HS-27A (cell line): ENCODE measurements around the gene CELA3B.
"Not testable (repeated sequence)": the region's sequence is repeated elsewhere in the genome, so short reads cannot be mapped to it uniquely, and the experiment has no call there.

Source experiments
- DNase-seq: peaks from one replicate; pipeline ENCODE4 v3.0.0-alpha.2; 2012; ENCODE audit warnings: low read depth, missing footprints

Gene CELA3B, protein sequence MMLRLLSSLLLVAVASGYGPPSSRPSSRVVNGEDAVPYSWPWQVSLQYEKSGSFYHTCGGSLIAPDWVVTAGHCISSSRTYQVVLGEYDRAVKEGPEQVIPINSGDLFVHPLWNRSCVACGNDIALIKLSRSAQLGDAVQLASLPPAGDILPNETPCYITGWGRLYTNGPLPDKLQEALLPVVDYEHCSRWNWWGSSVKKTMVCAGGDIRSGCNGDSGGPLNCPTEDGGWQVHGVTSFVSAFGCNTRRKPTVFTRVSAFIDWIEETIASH

DNA sequence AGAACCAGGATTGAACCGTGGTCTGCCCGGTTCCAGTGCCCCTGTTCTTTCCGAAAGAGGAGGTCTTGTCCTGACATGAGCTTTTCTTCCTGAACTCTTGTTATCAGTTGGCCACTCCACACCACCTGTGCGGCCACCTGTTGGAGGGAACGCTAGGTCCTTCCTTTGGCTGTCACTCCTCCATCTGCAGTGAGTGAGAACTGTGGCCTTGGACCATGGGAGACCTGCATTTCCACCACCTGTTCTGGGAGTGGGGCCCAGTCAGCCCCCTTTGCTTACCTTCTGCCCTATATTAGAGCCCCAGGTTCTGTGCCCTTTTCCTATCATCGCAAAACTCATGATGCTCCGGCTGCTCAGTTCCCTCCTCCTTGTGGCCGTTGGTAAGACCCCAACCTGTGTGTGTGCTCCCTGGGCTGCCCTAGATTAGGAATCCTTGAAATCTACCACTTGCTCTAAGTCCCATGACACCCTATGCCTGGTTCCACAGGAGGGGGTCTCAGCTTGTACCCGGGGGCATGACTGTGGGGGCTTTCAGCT lies at the start of gene CELA3B:
Gene CELA3B, plus strand, starts transcription at position 320 of the 537 bp plus-strand sequence. Its CDS starts 18 bp downstream, at position 338.
- DNase-seq = not testable (repeated sequence)

DNA sequence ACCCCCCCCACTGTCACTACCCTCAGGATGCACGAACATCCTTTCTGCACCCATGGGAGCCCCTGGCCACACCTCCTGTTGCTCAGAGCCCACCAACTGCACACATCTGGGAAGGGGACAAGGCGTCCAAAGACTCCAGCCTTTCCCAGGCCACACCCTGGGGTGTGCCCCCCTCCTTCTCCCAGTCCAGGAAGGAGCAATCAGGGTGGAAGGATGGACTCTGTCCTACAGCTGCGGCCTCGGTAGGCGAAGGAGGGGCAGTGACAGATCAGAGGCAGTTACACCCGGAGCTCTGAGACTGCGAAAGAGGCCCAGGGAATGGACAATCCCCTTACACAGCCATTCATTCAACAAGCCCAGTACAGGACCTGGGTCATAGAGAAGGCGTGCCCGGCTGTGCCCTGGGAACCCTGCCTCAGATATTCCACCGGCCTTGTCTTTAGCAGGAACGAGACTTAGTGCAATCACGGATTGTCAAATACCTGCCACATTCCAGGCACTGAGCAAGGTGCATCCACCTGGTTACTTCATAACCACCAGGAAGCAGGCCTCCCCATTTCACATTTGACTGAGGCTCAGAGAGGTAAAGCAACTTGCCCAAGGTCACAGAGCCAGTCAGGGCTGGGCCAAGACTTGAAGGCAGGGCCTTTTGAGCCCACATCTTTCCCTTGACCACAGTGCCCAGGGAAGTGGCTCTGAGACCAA lies 49.1 kb upstream of the CELA3B start:
- no peak for DNase-seq

DNA sequence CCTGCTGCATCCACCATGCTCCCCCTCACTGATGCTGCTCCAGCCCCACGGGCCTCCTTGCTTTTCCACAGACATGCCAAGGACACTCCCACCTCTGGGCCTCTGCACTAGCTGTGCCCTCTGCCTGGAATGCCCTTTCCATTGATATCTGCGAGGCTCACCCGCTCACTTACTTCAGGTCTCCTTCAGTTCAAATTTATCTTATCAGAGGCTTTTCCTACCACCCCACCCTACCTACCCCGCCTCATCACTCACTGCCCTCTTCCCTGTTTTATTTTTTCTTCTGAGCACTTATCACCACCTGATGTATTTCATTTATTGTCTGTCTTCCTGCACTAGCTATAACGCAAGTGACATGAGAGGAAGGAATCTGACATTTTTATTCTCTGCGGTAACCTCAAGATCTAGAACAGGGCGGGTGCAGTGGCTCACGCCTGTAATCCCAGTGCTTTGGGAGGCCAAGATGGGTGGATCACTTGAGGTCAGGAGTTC lies 46.7 kb upstream of the CELA3B start:
- no peak for DNase-seq

DNA sequence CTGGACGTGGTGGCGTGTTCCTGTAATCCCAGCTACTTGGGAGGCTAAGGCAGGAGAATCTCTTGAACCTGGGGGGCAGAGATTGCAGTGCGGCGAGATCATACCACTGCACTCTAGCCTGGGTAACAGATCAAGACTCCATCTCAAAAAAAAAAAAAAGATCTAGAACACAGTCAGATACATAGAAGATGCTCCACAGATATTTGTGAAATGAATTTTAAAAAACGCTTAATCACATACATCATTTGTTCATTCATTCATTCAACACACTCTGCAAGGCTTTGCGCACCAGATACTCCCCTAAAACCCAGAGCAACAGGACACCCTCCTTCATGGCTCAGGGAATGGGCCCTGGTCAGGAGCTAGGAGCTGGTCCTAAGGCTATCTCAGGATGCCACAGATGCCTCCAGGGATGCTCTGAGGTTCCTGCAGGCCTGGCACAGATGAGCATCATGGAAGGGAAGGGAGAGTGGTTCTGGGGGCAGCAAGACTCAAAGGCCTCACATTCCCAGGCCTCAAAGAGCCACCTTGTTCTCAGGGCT lies 46.1 kb upstream of the CELA3B start:
- no peak for DNase-seq

DNA sequence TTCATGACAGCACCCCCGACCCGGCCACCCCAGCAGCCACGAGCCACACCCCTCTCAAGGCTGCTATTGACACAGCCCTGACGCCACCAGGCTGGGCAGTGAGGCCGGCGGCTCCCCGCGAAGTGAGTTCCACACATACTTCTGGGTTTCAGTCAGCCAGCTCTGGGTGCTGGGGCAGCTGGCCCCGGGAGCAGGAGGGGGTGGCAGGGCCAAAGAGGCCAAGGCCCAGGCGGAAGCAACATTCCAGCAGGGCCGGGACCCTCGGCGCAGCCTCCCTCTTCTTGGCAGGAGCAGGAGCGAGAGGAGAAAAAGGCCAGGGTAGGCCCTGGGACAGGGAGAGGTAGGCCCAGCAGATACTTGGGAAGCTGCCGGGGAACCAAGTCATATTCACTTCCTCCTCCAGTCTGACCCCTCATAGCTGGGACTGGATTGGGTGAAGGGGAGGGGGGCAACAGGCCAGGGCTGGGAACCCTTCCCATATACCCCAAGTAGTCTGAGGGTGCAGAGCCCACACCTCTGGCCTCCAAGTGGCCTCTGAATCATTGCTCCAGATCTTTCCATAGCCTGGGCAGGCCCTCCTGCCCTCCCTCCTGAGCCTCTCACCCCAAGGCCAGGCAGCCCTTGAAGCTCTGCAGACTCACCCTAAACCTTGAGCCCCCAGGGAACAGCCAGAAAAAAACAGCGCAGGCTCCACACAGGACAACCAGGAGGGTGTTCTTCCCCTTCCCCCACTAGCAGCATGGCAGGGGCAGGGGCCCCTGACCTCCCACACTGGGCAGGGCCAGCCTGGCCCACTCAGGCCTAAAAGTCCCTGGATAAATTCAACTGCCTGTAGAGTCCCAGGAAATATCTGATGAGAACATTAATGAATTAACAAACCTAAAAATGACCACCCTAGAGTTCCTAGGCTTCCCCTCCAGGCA lies 45.4 kb upstream of the CELA3B start:
- DNase-seq = peak; percentile 94

DNA sequence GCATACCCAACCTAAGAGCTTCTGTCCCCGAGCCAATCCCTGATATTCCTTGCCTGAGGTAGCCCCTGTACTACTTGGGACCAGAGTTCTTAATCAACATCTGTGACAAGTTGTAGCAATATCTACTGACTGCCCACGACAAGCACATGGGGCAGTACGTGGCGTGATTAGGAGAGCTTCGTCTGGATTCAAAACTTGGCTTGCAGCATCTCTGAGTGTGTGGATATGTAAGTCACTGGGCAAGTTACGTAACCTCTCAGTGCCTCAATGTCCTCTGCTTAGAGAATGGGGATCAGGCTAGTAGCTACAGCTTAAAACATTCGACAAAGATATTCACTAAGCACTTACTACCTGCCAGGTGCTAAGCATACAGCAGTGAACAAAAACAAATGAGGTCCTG lies 44.7 kb upstream of the CELA3B start:
- no peak for DNase-seq

DNA sequence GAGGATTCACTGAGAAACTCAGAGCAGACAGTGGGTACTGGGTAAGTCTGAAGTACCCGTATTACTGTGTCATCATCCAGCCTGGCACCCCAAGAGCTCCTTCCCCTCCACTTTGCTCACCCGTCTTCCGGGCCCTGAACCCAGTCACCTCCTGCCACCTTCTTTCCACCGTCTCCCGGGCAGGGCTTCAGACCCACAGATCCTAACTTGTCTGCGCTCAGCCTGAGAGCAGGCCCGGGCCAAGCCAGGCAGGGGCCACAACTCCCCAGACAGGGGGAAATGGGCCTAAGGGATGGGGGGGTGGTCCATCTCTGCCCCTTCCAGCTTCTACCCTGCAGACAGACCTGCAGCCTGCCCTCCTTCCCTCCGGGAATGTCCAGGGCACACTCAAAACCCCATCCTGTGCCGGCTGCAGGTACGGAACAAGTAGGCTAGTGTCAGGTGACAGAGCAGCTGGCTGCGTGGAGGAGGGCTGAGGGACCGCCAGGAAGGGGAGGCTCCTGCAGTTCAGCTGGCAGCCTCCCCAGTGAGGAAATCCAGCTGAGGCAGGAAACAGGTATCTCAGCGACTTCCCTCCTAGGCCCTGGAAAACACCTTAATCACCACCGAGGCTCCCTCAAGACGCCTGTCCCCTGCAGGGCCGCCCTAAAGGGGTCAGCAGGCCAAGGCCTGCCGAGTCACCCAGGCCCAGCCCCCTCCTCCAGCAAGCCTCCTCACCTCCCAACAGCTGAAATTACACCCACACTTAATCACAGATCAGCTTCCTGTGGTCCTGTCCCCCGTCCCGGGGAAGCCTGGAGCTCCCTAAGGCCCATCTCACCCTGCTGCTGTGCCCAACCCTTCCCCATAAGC lies 43.2 kb upstream of the CELA3B start:
- no peak for DNase-seq

DNA sequence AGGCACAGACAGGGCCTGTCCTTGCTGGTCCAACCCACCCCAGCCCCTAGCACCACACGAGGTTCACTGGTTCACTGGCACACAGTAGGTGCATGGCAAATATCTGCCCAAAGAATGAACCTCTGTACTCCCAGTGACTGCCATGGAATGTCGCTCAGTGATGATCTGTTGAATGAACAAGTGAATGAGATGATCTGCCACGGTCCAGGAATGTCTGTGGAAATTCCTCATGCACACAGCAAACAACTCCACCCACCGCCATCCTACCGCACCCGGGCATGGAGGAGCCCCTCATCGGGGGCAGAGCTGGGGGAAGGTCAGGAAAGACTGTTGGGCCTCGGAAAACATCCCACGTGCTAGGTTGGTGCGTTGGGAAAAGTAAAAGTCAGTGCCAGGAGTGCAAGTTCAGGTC lies 41.4 kb upstream of the CELA3B start:
- DNase-seq = no peak

DNA sequence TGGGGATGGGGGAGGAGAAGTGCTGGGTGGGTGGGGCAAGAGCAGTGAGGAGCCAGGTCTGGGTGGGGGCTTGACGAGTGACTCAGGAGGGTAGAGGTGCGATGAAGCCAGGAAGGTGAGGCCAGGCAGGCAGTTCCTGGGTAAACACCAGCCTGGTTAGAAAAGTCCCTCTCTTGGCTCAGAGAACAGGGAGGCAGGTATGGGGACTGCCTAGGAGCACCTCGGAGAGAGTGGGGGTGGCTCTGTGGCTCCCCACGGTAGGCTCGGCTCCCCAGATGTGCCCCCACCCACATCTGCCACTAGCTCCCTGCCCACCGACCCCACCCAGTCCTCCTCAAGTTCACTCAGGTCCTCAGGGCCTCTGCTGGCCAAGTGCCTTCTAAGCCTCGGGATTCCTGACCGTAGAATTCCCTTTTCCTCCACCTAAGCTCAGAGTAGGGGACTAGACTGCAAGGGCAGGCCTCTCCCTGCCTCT lies 40.9 kb upstream of the CELA3B start:
- DNase-seq = no peak

DNA sequence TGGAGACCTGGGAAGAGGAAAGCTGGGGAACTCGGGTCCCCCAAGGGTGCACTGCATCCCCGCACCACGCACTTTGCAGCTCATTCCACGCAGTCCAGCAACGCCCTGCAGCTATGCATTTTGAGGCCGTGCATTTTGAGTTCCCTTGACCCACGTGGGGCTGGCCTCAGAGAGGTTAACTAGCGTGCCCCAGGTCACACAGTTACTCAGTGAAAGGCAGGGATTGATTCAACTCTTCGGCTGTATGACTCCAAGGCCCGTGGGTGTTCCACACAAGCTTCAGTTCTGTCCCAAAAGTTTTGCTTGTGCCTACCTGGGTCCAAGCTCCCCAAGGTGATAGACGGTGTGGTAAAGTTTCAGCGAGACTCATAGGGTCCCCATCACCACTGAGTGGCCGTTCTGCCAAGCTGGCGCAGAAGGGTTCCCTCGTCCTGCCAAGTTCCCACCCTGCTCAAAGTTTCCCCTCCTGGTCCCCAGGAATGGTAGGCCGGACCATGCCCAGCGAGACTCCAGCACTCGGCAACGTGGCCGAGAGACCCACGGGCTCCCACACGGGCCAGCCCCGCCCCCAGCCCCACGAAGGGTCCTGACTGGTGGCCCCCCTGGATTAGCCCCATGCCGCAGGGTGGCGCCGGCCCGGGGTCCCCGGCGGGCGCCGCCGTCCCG lies 40.3 kb upstream of the CELA3B start:
- DNase-seq = no peak

DNA sequence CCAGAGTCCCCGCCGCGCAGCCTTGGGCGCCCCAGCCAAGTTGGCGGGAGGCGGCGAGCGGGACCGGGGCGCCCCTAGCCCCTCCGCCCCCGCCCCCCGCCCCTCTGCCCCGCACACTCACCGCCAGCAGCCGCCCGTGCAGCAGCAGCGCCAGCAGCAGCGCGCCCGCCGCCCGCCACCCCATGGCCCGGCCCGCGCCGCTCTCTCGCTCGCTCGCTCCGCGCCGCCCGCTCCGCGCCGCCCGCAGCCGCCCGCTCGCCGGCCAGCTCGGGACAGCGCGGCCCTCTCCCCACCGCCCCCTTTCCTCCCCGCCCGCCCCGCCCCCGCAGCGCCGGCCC lies 39.8 kb upstream of the CELA3B start, which contains the start of gene HSPG2:
Gene HSPG2, minus strand, starts transcription at position 277 of the 338 bp plus-strand sequence. Its CDS starts 93 bp downstream, at position 184.
- DNase-seq = no peak

DNA sequence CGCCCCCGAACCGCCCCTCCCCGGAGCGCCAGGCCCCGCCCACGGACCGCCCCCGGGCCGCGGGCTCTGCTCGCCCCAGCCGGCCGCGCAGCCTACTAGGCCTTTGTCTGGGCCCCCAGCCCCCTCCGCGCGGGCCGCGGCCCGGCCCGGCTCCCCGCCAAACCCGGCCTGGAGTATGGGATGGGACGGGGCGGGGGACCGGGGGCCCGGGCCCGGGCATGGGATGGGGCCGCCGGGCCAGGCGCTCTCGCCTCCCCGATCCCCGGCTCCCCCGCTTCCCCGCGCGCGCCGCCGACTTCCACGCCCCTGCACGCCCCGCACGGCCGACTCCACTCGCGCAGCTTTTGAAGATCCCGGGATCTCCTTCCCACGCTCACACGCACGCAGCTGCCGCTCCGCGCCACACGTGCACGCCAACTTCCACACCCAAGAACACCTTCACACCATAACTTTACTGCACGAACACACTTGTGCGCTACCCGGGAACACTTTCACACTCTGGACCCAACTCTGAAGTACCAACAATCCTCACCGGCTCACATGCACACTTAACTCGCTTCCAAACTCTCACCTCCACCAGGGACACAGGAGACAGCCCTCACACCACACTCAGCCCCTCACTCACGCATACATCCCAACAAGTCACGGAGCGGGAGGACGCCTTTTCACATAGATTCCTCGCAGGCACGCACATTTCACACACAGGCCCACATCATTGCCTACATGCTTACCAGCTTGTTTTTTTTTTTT lies 39.3 kb upstream of the CELA3B start:
- DNase-seq = no peak

DNA sequence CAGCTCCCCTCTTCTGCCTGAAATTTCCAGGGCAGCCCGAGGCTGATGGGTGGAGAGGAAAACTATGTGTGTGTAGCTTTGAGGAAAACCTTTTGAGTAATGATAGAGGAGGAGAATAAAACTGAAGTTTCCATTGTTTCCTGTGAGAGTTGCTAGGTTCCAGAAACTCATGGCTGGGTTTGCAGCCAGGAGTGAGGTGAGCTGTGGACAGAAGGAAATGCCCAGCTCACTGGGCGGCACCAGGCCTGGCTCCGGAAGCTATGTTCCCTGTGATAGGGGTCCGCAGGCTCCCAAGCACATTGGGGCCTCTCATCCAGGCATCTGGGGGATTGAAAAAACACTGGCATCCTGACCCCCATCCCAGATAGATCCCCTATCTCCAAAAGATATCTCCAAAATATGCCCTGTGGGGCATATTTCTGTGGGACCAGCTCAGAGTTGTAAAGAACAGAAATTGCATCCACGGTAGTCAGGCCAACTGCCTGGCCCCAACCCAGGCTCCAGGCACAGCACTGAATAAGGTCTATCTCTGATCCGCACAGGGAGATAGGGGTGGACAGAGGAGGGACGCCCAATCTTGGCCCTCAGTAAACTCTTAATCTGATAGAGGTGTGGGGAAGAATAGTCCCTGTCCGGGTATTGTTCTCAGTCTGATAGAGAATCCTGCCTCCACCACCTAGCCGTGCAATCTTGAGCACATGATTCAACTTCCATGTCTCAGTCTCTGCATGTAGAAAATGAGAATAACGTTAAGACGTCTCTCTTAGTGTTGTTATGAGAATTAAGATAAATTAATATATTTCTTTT lies 37.9 kb upstream of the CELA3B start:
- no peak for DNase-seq

DNA sequence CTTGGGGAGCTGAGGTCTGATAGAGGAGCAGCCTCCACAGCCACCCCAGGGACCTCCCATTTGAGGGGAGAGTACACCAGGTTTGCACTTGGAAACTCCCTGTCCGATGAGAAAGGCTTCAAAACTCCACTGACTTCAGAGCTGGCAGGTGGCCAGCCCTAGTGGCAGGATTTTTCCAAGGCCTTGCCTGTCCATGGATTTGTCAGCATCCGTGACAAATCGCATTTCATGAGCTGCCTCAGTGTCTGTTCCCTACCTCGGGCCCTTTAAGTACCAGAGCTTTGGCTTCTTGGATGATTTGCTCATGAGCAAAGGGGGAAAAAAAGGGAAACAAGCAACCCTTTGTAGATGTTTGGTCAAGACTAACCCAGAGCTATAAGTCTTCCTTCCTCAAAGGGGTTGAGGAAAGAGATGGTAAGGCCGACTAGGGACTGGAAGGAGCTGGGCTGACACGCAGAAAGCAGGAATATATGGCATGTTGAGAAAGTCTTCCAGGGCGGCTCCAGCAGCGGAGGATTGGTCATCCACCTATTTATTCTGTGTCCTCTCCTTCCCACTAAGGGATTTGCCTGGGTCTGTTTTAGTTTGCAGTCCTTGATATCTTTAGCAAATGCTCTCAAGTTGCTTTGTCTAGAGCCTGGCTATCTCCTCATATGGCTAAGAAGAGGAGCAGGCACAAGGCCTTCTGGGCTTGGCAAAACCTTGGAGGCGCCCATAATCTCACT lies 37.0 kb upstream of the CELA3B start:
- peak; percentile 85 for DNase-seq

DNA sequence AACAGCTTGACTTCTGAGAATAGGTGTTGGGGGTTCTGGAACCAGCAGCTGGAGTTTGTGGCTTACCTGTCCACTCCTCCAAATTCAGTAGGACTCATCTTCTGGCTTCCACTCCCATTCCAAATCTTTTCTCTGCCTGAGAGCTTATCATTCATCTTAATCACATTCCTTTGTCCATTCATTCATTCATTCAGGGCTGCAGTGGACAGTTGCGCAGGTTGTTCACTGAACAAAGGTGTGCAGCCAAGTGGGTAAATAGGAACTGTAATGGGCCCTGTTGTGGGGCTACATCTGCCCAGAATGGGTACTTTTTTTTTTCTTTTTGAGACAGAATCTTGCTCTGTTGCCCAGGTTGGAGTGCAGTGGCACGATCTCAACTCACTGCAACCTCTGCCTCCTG lies 36.3 kb upstream of the CELA3B start:
- DNase-seq = no peak

DNA sequence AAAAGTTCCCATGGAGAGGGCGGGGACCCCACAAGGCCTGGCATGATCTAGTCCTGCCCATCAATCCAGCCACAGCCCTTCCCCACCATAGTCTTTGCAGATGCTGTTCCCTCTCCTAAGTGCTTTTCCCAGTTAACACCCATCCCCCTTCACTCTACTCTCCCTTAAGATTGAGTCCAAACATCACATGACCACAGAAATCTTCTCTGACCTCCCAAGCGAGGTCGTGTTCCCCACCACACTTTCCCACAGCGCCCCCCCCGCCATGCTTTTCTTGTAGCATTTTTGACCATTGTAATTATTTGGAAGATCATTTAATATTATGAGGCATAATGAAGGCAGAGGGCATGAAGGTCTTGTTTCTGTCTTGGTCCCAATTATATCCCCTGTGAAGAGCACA lies 35.5 kb upstream of the CELA3B start:
- DNase-seq = no peak

DNA sequence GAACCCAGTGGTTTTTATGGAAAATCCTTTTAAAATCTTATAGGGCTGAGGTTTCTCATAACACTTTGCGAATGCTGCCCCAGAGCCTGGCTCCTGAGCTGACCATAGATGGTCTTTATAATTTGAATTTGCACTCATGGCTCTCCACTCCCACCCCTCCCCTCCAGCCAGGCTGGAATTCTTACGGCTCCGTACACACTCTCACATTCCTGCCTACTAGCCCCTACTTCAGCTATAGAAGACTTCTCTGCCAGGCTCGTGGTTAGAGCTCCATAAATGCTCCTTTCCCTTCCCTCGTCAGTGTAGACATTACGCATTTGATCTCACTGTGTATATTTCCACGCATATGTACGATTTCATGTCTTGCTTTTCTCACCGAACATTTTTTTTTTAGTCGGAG lies 34.4 kb upstream of the CELA3B start:
- no peak for DNase-seq
